Omental fat pad (tissue), 4 donors: ENCODE data around the gene ENO2. TPM values are rescaled to one million over a fixed set of nuclear protein-coding genes. Genes with fewer than 3 reads are reported as not detected.

ENCODE experiments used
- ATAC-seq: fragments of 150-250 bp; one replicate; pipeline ENCODE4 v1.9.1; 2016; ENCODE audit warnings: mild to moderate bottlenecking, moderate library complexity; ENCODE audit not compliant: low FRiP score
- DNase-seq: peaks from one replicate; pipeline ENCODE4 v3.0.0-alpha.2; 2019; ENCODE audit warnings: low spot score
- total RNA-seq, 4 donors: library from RNA; depleted of rRNA; stranded (reverse); fragments of >200 nt; gene quantifications; one replicate each; pipeline ENCODE4 v1.1.0, GENCODE V29; 2016
- TF ChIP-seq, protein P1 (sequence below), 3 donors: fragments of 450-650 bp; IDR thresholded peaks; one replicate each; pipeline ENCODE4 v1.5.1; 2016 to 2017; ENCODE audit warnings: antibody characterized with exemption in 3 of 3, mild to moderate bottlenecking in 3 of 3, moderate library complexity in 2 of 3

ENO2 gene
- total RNA-seq, 4 donors from 2014 or later = 3.5 to 14.3 (median 5.2) TPM

DNA sequence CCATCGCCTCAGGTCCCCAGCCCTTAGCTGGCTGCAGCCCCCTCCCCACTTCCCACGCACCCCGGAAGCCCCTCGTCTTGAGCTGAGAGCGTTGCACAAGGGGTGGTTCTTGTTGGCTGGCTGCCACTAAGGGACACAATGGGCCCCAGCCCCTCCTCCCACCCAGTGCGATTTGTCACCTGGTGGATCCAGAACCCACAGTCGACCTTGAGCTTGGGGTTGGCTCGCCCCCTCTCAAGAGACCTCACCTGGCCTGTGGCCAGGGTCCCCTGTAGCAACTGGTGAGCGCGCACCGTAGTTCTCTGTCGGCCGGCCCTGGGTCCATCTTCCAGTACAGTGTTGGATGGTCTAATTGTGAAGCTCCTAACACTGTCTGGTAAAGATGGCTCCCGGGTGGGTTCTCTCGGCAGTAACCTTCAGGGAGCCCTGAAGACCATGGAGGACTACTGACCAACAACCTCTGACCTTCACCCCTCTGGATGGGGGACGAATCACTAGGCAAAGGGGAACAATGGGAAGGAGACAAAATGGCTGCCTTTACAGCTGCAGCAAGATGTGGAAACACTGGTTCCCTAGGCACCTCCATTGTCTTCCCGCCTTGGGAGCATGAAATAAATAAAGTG, 49.5 kb downstream of the ENO2 start:
- TF ChIP-seq, protein P1, sequence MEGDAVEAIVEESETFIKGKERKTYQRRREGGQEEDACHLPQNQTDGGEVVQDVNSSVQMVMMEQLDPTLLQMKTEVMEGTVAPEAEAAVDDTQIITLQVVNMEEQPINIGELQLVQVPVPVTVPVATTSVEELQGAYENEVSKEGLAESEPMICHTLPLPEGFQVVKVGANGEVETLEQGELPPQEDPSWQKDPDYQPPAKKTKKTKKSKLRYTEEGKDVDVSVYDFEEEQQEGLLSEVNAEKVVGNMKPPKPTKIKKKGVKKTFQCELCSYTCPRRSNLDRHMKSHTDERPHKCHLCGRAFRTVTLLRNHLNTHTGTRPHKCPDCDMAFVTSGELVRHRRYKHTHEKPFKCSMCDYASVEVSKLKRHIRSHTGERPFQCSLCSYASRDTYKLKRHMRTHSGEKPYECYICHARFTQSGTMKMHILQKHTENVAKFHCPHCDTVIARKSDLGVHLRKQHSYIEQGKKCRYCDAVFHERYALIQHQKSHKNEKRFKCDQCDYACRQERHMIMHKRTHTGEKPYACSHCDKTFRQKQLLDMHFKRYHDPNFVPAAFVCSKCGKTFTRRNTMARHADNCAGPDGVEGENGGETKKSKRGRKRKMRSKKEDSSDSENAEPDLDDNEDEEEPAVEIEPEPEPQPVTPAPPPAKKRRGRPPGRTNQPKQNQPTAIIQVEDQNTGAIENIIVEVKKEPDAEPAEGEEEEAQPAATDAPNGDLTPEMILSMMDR (IDR thresholded peaks at IDR 0.05) = no peak
- DNase-seq (no peak), ATAC-seq (no peak)

- TF ChIP-seq, protein P1 (IDR thresholded peaks at IDR 0.05) = no peak
- DNase-seq (no peak), ATAC-seq (no peak)
Observed at GRCh38 chr12:6964605-6965025, 50.2 kb downstream of the ENO2 start.

DNA sequence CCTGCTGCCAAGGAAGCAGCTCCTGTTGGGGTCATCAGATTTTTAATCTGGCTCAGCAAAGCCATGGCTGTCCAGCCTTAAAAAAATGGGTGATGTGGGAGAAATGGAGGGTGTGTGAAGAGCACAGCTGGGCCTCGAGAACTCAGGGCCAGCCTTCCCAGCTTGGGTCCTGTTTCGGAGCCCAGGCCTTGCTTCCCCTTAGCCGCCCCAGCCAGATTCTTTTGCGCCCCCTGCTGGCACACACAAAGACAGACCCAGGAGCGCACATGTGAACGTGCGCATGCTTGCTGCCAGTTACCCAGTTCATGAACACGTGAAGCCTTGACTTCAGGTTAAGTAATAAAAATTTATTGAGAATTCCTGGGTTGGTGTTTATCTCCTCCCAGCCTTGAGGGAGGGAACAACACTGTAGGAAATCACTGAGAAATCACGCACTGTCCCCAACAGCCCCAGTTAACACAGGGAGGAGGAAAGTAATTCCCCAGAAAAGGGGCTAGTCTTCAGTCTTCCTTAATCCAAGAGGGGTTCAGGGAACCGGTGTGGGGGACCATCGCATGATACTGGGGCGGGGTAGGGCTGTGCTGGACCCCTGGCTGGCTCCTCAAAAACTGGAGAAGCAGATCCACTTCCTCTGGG, 50.8 kb downstream of the ENO2 start:
- ATAC-seq (peak; percentile 52), DNase-seq (peak; percentile 71)
- TF ChIP-seq, protein P1 (IDR thresholded peaks at IDR 0.05) = peak in 2 of 3 donors; percentile 47 to 92

DNA sequence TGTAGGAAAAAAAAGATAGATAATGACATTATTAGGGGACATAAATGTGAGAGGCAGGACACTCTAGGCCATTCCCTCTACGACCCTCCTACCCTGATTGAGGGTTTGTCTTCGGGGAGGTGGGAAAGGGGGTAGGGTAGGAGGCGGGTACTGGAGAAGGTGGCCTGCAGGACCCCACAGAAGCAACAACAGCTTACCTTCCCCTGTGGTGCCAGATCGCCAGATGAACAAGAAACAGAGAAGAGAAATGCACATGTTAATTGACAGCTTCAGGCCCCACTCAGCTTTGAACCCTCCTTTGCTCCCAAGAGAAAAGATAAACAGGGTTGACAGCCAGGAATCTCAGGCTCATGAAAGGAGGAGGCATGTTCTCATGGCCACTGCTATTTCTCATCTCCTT, 51.3 kb downstream of the ENO2 start:
- no peak for DNase-seq
- TF ChIP-seq, protein P1 (IDR thresholded peaks at IDR 0.05) = no peak
- ATAC-seq = no peak

- TF ChIP-seq, protein P1 (IDR thresholded peaks at IDR 0.05) = no peak
Observed at GRCh38 chr12:6966351-6966750, 52.0 kb downstream of the ENO2 start.

GRCh38 chr12:6967651-6968100, 53.3 kb downstream of the ENO2 start:
- no peak for DNase-seq
- ATAC-seq = no peak
- TF ChIP-seq, protein P1 (IDR thresholded peaks at IDR 0.05) = no peak

More at GRCh38 chr12:6966351-6966750, 52.0 kb downstream of the ENO2 start:
- ATAC-seq (no peak), DNase-seq (no peak)

DNA sequence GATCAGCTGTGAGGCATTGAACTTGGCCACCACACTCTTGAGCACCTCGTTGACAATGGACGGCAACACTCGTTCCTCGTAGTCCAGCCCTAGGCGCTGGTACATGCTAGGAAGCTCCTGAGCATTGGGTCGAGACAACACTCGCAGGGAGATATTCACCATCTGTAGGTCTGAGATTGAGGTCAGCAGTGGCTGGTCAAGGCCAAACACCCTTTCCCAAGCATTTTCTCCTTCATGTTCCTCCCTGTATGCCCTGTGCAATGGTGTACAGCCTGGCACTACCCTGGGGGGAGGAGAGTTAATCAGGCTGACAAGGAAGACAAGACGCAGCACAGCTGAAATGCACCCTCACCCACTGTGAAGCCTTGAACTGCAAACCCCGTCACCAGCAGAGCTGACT, 54.0 kb downstream of the ENO2 start:
- no peak for DNase-seq
- TF ChIP-seq, protein P1 (IDR thresholded peaks at IDR 0.05) = no peak
- no peak for ATAC-seq
